Breast epithelium (tissue), 3 donors: Measurements from ENCODE around the gene MAN1A1.

ENCODE experiments used
- POLR2A ChIP-seq: fragments of 450-650 bp; IDR thresholded peaks from one replicate; pipeline ENCODE4 v1.6.1; 2016; ENCODE audit warnings: antibody characterized with exemption, mild to moderate bottlenecking, moderate library complexity
- POLR2AphosphoS5 ChIP-seq, 3 donors: sonication (generic); formaldehyde crosslinking; IDR thresholded peaks; one replicate each; pipeline ENCODE4 v1.6.1; 2017; ENCODE audit warnings: antibody characterized with exemption in 3 of 3
- TF ChIP-seq, protein P1 (sequence below), 3 donors: fragments of 450-650 bp; IDR thresholded peaks; one replicate each; pipeline ENCODE4 v1.5.1; 2016 to 2017; ENCODE audit warnings: antibody characterized with exemption in 3 of 3, mild to moderate bottlenecking in 3 of 3, moderate library complexity in 3 of 3

DNA sequence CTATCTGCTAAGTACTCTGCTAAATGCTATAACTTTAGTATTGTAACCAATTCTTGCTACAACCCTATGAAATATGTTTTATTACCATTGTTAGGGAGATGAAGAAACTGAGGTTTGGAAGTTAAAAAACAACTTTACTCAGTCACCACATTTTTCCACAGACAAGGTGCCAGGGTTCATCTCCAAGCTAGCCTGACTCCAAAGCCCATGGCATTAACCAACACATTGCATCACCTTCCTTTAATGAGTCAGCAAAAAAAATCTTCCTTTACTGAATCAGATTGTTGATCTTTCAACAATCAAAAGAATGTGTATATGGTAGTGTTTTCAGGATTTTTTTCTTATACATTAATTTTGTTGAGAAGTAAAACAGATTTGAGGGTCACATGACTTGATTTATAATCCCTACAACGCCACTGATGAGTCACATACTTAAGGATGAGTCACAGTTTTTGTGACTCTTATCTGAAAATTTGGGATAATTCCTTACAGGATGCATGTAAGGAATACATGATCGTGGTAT, 41.5 kb downstream of the MAN1A1 start:
- no peak for TF ChIP-seq POLR2A
- no peak for TF ChIP-seq POLR2AphosphoS5 (IDR thresholded peaks at IDR 0.05)
- TF ChIP-seq, protein P1, sequence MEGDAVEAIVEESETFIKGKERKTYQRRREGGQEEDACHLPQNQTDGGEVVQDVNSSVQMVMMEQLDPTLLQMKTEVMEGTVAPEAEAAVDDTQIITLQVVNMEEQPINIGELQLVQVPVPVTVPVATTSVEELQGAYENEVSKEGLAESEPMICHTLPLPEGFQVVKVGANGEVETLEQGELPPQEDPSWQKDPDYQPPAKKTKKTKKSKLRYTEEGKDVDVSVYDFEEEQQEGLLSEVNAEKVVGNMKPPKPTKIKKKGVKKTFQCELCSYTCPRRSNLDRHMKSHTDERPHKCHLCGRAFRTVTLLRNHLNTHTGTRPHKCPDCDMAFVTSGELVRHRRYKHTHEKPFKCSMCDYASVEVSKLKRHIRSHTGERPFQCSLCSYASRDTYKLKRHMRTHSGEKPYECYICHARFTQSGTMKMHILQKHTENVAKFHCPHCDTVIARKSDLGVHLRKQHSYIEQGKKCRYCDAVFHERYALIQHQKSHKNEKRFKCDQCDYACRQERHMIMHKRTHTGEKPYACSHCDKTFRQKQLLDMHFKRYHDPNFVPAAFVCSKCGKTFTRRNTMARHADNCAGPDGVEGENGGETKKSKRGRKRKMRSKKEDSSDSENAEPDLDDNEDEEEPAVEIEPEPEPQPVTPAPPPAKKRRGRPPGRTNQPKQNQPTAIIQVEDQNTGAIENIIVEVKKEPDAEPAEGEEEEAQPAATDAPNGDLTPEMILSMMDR (IDR thresholded peaks at IDR 0.05), result no peak
